ENCODE results near the gene GPR39. TPM values are rescaled to one million over a fixed set of nuclear protein-coding genes. Genes with fewer than 3 reads are reported as not detected.

The GPR39 gene
- total RNA-seq, 1 experiment from 2014 or later, result 0.50 TPM

GRCh38 chr2:132681766-132682165, 265.2 kb downstream of the GPR39 start:
- Mint-ChIP-seq H3K27ac (no peak overlapping the region), H3K36me3 (ENCODE audit: insufficient read depth in 1 of 3, low read depth in 3 of 3) (no peaks in the 10 kb centered on the region), H3K4me3 (no peak overlapping the region), H3K27me3 (ENCODE audit: low read depth) (peaks cover 7% of the 10 kb centered on the region), H3K4me1 (no peaks in the 10 kb centered on the region), H3K9me3 (no peaks in the 10 kb centered on the region; a peak in 1 of 5 replicates)
- no peaks in the 10 kb centered on the region for H3K4me1 ChIP-seq (ENCODE audit: insufficient read depth, low read length)
- no peak overlapping the region for H3K14ac ChIP-seq (ENCODE audit: insufficient read depth, low read length)
- H3K9ac ChIP-seq (ENCODE audit: extremely low read depth, insufficient read length, low read length), result no peak overlapping the region
- H3K27ac ChIP-seq (ENCODE audit: insufficient read length, low read depth, low read length), result no peak overlapping the region
- no peak overlapping the region for H2AK5ac ChIP-seq (ENCODE audit: insufficient read length, low read length)
- H3T11ph ChIP-seq (ENCODE audit: low read length), result no peak overlapping the region
- H4K5ac ChIP-seq (ENCODE audit: insufficient read length, low read depth, low read length), result no peak overlapping the region
- H3K23ac ChIP-seq (ENCODE audit: insufficient read length, low read depth, low read length), result no peak overlapping the region
- H3K18ac ChIP-seq (ENCODE audit: insufficient read length, low read depth, low read length), result no peak overlapping the region
- H3K79me2 ChIP-seq (ENCODE audit: insufficient read depth, low read length), result no peaks in the 10 kb centered on the region
- H3K56ac ChIP-seq (ENCODE audit: insufficient read length, low read depth, low read length), result no peak overlapping the region
- no peaks in the 10 kb centered on the region for H3K79me1 ChIP-seq (ENCODE audit: insufficient read depth, low read depth, low read length, poor library complexity, severe bottlenecking)
- no peak overlapping the region for H2BK120ac ChIP-seq (ENCODE audit: low read depth, low read length, poor library complexity, severe bottlenecking)
- H2AFZ ChIP-seq (ENCODE audit: low read length), result no peak overlapping the region
- H3K9me3 ChIP-seq (ENCODE audit: control insufficient read depth, low read depth, low read length), result no peaks in the 10 kb centered on the region
- H4K91ac ChIP-seq (ENCODE audit: insufficient read length, low read depth, low read length), result no peak overlapping the region
- H2BK20ac ChIP-seq (ENCODE audit: low read depth, low read length, poor library complexity, severe bottlenecking), result no peak overlapping the region
- no peak overlapping the region for H4K8ac ChIP-seq (replicated peaks; ENCODE audit: insufficient read length, low read depth, low read length)
- H3K4ac ChIP-seq (ENCODE audit: low read depth, low read length), result no peak overlapping the region
- no peak for DNase-seq
- no peak for TF ChIP-seq CTCF (conservative IDR thresholded peaks at IDR 0.05)
- H4K20me1 ChIP-seq (ENCODE audit: control insufficient read depth, insufficient read depth, insufficient read length), result no peaks in the 10 kb centered on the region
- H3K27me3 ChIP-seq (ENCODE audit: insufficient read depth, low read length), result no peaks in the 10 kb centered on the region
- no CpG with 5 or more reads among the region's 1 CpG for WGBS (ENCODE audit: extremely low coverage, insufficient read length, low lambda C conversion rate)
- H3K23me2 ChIP-seq (ENCODE audit: insufficient read length, low read depth, low read length, poor library complexity, severe bottlenecking), result no peaks in the 10 kb centered on the region
- no peak overlapping the region for H3K4me2 ChIP-seq (ENCODE audit: insufficient read depth, insufficient read length, low read length)
- no peak overlapping the region for H2BK5ac ChIP-seq (ENCODE audit: insufficient read length, low read length)
- no peak overlapping the region for H2BK12ac ChIP-seq (ENCODE audit: insufficient read length, low read depth, low read length)
- H2BK15ac ChIP-seq (ENCODE audit: low read depth, low read length), result no peak overlapping the region

Measured in H9 (cell line).